K562 (cell line): ENCODE data around the gene ITPK1. TPM values are rescaled to one million over a fixed set of nuclear protein-coding genes. Genes with fewer than 3 reads are reported as not detected.

Experiments used
- EP300 ChIP-seq: IDR thresholded peaks from 2 replicates; pipeline ENCODE4 v1.6.1; 2012; ENCODE audit warnings: low read length, improper control_type of control experiment
- ZBED1 ChIP-seq: IDR thresholded peaks from 2 replicates; pipeline ENCODE4 v1.6.1; 2014
- polyA plus RNA-seq, 8 experiments: library from polyadenylated mRNA; depleted of rRNA in 4 of 8; stranded (reverse) in 5 of 8; unstranded in 3 of 8; fragments of >200 nt; fragmentation: Nextera tagmentation in 2 of 8; fragmentation: Illumina TruSeq in 1 of 8; extraction: Ambion mirVana in 2 of 8; extraction: Trizol in 1 of 8; gene quantifications; 2 replicates each; pipeline versions ENCODE4 v1.2.1 to v1.2.3, GENCODE V29; 2011 to 2014; ENCODE audit warnings: inconsistent platforms in 1 of 8, missing spikeins in 1 of 8
- total RNA-seq, 7 experiments: library from RNA; depleted of rRNA in 6 of 7; stranded (reverse); fragments of >200 nt in 6 of 7; fragmentation: Illumina TruSeq in 2 of 7; extraction: Trizol in 2 of 7; gene quantifications; 2 replicates each; pipeline versions ENCODE4 v1.2.1 to v1.2.3, GENCODE V29; 2011 to 2021; ENCODE audit warnings: low replicate concordance in 1 of 7
- TF ChIP-seq, protein P1 (sequence below): fragments of 200-600 bp; sonication (generic); IDR thresholded peaks from one replicate; pipeline ENCODE4 v1.6.1; 2012; ENCODE audit warnings: mild to moderate bottlenecking, low read depth, low read length, inconsistent platforms

The ITPK1 gene
- total and polyA plus RNA-seq, 9 of the 15 experiments (the other 6 are each of a cell fraction or from before 2014, with no cell fraction given): 1.2 to 39.2 (median 23.0) TPM

GRCh38 chr14:92890830-92891588 is 224.7 kb downstream of the ITPK1 start (continued):
- TF ChIP-seq, protein P1, sequence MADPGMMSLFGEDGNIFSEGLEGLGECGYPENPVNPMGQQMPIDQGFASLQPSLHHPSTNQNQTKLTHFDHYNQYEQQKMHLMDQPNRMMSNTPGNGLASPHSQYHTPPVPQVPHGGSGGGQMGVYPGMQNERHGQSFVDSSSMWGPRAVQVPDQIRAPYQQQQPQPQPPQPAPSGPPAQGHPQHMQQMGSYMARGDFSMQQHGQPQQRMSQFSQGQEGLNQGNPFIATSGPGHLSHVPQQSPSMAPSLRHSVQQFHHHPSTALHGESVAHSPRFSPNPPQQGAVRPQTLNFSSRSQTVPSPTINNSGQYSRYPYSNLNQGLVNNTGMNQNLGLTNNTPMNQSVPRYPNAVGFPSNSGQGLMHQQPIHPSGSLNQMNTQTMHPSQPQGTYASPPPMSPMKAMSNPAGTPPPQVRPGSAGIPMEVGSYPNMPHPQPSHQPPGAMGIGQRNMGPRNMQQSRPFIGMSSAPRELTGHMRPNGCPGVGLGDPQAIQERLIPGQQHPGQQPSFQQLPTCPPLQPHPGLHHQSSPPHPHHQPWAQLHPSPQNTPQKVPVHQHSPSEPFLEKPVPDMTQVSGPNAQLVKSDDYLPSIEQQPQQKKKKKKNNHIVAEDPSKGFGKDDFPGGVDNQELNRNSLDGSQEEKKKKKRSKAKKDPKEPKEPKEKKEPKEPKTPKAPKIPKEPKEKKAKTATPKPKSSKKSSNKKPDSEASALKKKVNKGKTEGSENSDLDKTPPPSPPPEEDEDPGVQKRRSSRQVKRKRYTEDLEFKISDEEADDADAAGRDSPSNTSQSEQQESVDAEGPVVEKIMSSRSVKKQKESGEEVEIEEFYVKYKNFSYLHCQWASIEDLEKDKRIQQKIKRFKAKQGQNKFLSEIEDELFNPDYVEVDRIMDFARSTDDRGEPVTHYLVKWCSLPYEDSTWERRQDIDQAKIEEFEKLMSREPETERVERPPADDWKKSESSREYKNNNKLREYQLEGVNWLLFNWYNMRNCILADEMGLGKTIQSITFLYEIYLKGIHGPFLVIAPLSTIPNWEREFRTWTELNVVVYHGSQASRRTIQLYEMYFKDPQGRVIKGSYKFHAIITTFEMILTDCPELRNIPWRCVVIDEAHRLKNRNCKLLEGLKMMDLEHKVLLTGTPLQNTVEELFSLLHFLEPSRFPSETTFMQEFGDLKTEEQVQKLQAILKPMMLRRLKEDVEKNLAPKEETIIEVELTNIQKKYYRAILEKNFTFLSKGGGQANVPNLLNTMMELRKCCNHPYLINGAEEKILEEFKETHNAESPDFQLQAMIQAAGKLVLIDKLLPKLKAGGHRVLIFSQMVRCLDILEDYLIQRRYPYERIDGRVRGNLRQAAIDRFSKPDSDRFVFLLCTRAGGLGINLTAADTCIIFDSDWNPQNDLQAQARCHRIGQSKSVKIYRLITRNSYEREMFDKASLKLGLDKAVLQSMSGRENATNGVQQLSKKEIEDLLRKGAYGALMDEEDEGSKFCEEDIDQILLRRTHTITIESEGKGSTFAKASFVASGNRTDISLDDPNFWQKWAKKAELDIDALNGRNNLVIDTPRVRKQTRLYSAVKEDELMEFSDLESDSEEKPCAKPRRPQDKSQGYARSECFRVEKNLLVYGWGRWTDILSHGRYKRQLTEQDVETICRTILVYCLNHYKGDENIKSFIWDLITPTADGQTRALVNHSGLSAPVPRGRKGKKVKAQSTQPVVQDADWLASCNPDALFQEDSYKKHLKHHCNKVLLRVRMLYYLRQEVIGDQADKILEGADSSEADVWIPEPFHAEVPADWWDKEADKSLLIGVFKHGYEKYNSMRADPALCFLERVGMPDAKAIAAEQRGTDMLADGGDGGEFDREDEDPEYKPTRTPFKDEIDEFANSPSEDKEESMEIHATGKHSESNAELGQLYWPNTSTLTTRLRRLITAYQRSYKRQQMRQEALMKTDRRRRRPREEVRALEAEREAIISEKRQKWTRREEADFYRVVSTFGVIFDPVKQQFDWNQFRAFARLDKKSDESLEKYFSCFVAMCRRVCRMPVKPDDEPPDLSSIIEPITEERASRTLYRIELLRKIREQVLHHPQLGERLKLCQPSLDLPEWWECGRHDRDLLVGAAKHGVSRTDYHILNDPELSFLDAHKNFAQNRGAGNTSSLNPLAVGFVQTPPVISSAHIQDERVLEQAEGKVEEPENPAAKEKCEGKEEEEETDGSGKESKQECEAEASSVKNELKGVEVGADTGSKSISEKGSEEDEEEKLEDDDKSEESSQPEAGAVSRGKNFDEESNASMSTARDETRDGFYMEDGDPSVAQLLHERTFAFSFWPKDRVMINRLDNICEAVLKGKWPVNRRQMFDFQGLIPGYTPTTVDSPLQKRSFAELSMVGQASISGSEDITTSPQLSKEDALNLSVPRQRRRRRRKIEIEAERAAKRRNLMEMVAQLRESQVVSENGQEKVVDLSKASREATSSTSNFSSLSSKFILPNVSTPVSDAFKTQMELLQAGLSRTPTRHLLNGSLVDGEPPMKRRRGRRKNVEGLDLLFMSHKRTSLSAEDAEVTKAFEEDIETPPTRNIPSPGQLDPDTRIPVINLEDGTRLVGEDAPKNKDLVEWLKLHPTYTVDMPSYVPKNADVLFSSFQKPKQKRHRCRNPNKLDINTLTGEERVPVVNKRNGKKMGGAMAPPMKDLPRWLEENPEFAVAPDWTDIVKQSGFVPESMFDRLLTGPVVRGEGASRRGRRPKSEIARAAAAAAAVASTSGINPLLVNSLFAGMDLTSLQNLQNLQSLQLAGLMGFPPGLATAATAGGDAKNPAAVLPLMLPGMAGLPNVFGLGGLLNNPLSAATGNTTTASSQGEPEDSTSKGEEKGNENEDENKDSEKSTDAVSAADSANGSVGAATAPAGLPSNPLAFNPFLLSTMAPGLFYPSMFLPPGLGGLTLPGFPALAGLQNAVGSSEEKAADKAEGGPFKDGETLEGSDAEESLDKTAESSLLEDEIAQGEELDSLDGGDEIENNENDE: no peak
- no peak for TF ChIP-seq ZBED1
- no peak for TF ChIP-seq EP300
